Hippocampal formation (tissue), 2 donors: ENCODE data around the gene UGT1A3.
"Not testable (repeated sequence)": the region's sequence is repeated elsewhere in the genome, so short reads cannot be mapped to it uniquely, and the experiment has no call there.

Experiments used
- DNase-seq, 2 donors: peaks; one replicate each; lab custom pipeline; 2025; lab: John Stamatoyannopoulos, UW

UGT1A3 gene

DNA sequence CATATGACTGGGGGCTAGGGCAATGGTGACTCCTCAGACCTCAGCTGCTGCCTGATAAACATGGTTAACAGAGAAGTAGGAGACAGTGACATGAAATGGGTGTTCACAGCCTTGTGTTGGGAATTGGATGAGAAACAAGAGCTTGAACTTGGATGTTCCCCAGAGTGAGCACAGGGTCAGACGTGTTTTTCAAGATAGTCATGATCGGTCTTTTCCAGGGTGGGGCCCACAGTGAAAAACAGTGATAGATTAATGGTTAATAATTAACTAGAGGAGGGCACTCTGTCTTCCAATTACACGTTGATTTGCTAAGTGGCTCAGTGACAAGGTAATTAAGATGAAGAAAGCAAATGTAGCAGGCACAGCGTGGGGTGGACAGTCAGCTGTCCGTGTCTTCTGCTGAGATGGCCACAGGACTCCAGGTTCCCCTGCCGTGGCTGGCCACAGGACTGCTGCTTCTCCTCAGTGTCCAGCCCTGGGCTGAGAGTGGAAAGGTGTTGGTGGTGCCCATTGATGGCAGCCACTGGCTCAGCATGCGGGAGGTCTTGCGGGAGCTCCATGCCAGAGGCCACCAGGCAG is at the start of gene UGT1A3:
Gene UGT1A3, plus strand, starts transcription at position 320 of the 579 bp plus-strand sequence. Its CDS starts 85 bp downstream, at position 405.
- DNase-seq = no peak

DNA sequence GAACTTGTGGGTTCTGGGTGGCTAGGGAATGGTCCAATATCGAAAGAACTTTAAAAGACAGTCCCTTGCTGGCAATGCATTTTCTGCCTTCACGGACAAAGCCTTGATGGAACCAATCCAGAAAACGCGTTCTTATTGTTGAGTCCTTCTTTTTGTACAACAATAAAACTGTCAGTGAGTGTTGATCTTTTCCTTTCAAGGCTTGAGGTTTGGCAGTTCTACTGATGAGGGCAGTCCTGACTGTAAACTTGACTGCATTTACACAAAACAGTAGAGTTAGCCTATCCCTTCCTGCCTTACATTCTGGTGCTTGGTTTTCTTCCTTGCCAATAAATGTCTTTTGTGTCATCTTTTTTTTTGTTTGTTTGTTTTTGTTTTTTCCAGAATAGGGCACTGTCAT is 49.6 kb upstream of the UGT1A3 start:
- no peak for DNase-seq

DNA sequence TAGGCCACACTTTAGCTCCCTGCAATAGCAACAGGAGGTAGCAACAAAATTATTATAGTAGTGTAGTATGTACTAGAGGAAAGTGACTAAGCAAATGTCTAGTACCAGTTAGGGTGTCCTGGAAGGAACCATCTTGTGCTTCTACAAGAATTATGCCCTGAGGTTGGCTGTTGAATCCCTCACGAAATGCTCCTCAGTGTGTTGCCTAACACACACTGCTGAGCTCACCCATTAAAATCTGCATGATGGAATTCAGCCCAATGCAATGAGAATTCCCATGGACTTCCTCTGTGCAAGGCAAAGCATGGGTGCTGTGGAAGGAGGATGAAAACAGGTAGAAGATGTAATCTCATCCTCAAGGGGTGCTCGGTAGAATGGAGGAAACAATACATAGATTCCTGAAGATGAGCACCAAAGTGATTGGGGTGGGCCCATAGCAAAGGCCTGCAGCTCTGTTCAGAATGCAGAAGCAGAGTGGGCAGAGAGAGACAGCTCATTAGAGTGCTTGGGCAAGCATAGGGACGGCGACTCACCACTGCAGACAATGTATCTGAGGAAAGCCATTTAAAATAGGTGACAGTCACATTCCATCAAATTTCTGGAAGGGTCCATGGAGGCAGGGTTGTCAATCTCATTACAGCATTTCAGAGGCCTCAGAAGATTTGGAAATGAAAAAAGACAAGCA is 48.3 kb upstream of the UGT1A3 start:
- DNase-seq = no peak

DNA sequence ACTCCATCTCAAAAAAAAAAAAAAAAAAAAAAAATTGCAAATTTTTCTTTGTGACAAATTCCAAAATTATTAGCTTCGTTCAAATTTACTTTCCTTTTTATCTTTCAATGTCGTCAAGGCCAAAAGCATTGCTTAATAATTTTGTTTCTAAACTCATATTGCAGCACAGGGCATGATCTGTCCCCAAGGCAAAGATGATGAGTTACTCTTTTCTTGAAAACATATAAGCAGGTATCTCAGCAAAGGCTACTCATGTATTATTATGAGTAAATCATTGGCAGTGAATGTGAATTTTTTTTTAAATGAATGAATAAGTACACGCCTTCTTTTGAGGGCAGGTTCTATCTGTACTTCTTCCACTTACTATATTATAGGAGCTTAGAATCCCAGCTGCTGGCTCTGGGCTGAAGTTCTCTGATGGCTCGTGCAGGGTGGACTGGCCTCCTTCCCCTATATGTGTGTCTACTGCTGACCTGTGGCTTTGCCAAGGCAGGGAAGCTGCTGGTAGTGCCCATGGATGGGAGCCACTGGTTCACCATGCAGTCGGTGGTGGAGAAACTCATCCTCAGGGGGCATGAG is 47.2 kb upstream of the UGT1A3 start, which contains the start of gene UGT1A7:
Gene UGT1A7, plus strand, starts transcription at position 381 of the 579 bp plus-strand sequence. Its CDS starts 37 bp downstream, at position 418.
- DNase-seq = no peak

DNA sequence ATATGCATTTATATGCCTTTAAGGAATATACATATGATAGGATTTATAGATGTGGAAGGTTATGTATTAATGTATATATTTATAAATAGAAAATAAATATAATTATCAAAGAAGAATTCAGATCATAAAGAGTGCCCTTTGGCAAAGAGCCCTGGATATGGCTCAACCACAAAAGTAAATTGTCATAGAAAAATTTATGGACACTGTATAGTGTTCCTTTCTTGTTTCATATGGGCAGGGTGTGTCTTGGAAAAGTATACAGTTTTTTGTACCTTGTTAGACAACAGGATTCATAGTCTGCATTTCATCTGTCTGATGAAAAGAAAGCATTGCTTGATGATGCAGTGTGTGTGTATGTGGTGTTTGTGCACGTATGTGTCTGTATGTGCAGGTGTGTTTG is 44.2 kb upstream of the UGT1A3 start:
- DNase-seq = no peak

DNA sequence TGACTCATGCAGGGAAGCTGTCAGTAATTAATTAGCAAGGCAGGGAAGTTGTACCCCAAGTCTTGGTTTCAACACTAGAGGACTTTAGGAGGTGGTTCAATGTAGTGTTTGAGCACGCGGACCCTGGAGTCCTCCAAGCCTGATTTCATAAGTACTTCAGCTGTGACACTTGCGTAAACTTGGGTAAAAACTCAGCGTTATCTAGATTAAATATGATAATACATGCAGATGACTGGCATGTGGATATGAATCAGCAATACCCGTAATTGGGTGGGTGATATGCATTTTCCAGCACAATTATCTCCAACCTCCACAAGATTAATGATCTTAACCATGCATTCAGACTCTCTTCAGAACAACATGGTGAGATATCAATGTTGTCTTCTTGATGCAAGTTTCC is 41.9 kb upstream of the UGT1A3 start:
- no peak for DNase-seq

DNA sequence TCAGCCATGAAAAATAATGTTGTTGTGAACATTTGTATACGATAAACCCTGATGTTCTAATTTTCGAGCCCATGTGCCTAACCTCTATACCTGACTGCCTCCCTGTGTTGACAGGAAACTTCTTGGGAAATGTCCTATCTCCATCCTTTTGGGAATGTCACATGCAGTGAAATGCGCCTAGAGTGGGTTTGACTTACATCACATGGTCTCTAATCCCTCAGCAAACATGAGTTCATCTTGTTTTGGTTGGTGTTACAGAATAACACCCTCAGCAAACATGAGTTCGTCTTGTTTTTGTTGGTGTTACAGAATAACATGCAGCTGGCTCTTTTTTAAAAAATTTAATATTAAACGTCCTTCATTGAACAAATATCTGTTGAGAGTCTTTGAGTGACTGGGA is 40.5 kb upstream of the UGT1A3 start:
- DNase-seq = no peak

DNA sequence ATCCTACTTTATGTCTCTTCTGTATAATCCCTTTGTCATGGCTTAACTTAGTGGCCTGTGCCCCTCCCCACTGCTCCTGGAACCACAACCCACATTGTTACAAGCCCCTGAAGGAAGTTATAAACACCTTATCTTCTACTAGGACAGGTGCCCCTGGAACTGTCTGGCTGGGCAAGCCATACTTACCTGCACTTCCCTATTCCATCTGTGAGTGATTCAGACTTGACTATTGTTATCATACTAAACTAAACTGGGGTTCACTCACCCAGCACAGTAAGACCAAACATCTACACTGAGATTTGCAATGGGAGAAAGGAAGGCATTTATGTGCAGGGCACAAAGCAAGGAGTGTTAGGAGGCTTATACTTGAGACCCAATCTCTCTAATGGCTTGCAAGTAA is 39.8 kb upstream of the UGT1A3 start:
- no peak for DNase-seq

DNA sequence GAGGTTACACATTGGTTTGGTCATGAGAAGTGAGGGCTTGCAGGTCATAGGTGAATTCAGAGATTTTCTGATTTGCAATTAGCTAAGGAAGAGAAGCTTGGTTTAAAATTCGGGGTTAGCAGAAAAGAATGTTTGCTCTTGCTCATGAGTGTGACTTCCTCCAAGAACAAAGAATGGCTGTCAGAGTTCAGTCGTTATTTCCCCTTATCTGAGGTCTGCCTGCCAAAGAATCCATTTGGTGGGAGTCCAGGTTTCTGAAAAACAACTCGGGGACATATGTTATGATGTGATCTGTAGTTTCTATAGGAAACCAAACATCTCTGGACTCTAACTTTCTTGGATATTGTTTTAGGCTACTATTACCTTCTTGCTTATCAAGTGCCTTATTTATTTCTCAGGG is 39.3 kb upstream of the UGT1A3 start:
- DNase-seq = no peak

DNA sequence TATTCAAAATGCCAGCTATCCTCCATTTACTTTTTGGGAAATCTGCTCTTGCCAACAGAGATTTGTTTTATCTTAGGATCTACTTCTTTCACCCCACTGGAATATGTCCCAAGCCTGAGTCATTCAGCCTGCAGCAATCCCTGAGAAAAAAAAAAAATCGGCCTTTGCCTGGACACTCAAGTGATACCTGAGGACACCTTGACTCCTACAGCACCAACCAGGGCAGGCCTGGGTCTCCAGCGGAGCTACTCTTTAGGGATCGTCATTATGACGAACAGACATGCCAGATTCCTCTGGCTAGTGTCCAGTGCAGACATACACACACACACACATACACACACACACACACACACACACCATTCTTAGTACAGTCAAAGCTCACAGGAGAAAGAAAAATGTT is 38.4 kb upstream of the UGT1A3 start:
- DNase-seq = no peak

DNA sequence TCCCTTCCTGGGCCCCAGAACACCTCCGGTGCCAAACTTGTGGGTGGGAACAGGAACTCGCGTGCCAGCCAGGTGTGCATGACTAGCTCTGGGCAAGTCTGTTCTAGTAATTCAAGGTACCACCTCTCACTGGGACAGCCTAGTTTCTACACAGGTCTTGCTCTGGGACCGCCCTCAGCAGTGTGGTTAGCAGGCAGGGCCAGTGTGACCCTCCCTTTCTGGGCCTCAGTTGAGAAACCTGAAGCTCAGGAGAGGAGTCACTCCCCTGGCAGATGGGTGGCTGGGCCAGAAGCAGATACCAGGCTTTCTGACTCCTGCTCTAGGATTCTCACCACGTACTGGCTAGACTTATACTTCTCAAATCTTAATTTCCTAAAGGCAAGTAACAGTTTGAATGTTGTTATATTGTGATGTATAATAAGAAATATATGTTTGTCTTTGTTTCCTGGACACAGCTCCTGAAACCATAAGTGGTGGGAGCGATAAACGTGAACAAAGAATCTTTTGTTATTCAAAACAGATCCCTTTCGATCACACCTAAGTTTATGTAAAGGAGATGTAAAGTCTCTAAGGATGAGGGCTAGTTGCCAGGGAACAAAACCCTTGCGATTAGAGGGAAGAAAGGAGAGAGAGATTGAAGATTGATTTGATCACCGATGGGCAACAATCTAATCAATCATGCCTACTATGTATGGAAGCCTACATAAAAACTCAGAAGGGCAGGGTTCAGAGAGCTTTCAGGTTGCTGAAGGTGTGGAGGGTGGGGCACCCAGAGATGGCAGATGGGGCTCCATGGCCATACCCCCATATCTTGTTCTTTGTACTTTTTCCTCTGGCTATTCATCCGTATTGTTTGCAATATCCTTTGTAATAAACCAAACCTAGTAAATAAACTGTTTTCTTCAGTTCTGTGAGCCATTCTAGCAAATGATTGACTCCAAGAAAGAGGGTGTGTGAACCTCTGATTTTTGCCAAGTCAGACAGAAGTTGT is 37.1 kb upstream of the UGT1A3 start:
- no peak for DNase-seq

DNA sequence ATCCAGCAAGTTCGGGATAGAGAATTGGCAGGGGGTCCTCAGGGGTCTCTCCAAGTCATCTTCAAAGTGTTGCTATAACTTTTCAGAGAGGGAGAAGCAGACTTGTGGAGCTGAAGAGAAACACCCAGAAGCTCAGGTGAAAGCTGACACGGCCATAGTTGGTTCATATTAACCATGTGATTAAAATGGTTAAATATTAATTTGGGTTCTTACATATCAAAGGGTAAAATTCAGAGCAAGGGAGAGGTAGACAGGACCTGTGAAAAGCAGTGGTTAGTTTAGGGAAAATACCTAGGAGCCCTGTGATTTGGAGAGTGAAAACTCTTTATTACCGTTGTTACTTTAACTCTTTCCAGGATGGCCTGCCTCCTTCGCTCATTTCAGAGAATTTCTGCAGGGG is 36.2 kb upstream of the UGT1A3 start, which contains the start of gene UGT1A6:
Gene UGT1A6, plus strand, starts transcription at position 243 of the 400 bp plus-strand sequence. Its CDS starts 115 bp downstream, at position 358.
- DNase-seq = no peak

DNA sequence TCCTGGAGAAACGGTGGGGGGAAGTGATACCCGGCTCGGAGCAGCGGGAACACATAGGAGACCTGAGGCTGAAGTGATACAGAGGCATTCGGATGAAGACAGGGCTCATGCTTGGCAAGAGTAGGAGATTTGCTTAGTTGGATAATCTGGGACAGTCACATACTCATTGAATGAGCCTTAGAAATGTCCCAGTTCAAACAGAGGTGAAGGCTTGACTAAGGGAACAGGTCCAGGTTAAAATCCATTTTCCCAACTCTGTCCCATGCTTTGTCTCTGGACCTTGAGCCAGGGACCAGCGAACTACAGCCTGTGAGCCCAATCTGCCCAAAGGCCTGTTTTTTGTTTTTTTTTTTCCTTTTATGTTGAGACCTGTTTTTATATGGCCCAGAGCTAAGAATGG is 34.9 kb upstream of the UGT1A3 start:
- no peak for DNase-seq

DNA sequence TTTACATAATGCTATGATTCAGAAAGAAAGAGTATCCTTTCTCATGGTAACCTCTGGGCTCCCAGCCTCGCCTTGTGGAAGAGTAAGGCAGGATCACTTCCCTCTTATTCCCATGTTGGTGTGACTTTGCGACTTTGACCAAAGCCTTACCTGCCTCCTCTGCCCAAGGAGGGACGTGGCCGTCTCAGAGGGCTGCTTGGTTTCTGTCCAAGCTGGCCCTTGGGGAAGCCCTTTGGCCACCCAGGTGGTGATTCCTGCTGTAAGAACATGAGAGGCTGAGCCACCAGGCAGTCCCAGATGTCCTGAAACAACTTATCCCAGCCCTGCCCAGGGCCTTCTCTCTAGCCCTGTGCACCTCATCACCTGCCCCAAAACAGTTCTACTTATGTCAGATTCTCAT is 30.1 kb upstream of the UGT1A3 start:
- no peak for DNase-seq

DNA sequence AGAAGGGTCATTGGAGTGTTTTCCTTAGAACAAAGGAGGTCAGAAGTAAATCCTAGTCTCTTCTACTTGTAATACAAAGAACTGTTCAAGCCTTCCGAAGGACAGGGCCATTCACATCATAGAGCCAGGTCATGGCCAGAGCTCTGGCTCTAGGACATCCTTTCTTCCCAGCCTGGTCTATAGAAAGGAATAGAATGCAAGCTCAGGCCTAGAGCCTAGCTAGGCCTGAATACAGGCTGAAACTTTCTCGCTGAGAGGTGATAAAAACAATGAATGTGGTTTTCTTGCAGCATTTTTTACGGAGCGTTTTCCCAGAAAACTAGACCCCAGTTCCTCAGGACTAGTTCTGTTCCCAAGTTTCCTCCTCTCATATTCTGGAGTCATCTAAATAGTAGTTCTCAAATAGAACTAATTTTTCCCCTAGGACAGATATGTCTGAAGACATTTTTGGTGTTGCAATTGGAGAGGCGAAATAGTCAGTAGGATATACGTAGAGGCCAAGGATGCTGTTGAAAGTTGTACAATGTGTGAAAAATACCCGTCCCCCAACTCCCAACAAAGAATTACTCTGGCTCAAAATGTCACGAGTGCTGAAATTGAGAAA is 29.3 kb upstream of the UGT1A3 start:
- no peak for DNase-seq

DNA sequence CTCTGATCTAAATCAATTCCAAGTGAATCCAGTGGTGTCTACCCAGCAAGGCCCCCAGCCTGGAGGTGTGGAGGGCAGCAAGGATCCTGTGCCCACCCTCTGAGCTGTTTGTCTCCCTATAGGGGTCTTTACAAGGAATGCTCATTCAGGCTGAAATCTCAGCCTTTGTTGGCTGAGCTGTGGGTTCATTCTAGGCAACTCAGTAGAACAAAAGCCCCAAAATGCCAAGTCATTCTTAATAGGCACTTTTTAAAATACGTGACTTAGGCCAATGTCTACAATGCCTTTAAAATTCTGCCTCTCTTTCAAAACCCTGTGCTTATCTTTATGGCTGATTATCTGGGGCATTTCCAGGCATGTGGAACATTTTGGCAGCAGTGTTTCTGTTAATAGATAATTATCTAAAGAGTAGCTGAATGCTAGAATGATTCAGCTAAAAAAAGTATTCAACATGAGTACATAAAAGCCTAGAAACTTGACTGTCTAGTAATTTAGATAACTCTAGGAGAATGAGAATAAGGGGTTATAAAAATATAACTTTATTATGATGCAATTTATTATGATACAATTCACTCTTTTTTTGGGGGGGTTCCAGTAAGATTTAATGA is 28.7 kb upstream of the UGT1A3 start:
- no peak for DNase-seq

DNA sequence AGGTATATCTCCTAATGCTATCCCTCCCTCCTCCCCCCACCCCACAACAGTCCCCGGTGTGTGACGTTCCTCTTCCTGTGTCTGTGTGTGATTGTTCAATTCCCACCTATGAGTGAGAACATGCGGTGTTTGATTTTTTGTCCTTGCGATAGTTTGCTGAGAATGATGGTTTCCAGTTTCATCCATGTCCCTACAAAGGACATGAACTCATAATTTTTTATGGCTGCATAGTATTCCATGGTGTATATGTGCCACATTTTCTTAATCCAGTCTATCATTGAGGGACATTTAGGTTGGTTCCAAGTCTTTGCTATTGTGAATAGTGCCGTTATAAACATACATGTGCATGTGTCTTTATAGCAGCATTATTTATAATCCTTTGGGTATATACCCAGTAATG is 28.0 kb upstream of the UGT1A3 start:
- DNase-seq = not testable (repeated sequence)

DNA sequence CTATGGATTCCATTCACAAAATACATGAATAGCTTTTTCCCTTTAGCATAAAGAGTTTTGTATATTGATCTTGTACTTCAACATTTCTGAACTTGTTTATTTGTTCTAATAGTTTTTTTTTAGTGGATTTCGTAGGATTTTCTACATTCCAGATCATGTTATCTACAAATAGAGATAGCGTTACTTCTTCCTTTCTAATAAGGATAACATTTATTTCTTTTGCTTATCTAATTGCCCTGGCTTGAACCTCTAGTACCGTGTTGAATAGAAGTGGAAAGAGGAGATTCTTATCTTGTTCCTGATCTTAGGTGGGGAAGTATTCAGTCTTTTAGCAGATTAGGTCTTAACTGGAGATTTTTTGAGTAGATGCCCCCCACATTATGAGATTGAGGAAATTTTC is 26.6 kb upstream of the UGT1A3 start:
- DNase-seq = no peak

DNA sequence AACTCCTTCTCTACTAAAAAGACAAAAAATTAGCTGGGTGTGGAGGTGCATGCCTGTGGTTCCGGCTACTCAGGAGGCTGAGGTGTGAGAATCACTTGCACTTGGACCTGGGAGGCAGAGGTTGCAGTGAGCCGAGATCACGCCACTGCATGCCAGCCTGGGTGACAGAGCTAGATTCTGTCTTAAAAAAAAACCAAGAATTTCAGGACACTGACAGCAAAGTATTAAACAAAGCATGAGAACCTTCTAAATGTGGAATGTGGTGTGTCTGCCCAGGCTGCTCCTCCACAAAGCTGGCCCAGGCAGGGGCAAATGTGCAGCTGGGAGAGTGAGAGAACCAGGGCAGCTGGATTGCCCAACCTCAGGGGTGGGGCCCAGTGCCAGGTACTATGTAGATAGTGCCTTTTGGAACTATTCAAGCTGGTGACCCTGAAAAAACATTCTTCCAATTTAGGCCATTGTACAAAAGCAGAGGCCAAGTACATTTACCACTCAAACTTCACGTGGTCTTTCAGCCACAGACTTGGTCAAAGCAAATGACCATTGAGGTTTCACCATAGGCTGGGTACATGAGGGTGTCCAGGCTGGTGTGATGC is 22.8 kb upstream of the UGT1A3 start:
- DNase-seq = no peak

DNA sequence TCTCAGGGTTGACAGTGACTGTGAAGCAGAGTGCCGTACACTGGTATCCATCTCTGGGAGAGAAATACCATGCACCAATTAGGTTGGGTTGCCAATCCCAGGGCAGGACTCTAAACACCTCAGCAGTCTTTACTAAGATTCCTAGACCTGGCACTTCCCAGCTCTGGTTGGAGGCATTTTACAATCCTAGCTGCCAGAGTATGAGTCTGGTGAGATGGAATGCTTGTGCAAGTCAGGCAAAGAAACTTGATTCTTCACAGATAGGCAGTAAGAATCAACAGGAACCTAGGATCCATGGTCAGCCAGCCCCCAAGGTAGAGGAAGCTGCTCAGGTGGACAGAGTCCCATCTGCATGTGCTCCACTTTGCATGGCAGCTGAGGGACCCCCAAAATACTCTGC is 22.1 kb upstream of the UGT1A3 start:
- DNase-seq = no peak
